Upper lobe of left lung (tissue), 6 donors: ENCODE data around the gene SAA2. TPM values are rescaled to one million over a fixed set of nuclear protein-coding genes. Genes with fewer than 3 reads are reported as not detected.
"Not testable (repeated sequence)": the region's sequence is repeated elsewhere in the genome, so short reads cannot be mapped to it uniquely, and the experiment has no call there.

Experiments
- ATAC-seq, 2 donors: fragments of 200-7000 bp; cut with Tn5 transposase; one replicate each; pipeline ENCODE4 v1.9.1; 2022; ENCODE audit warnings: mild to moderate bottlenecking in 2 of 2, moderate library complexity in 2 of 2; ENCODE audit not compliant: low FRiP score in 2 of 2
- DNase-seq, 2 donors: peaks; one replicate each; pipeline ENCODE4 v3.0.0-alpha.2; 2019 to 2020
- H3K27ac ChIP-seq, 4 donors: fragments of 200-600 bp; sonication (generic); one replicate each; pipeline ENCODE4 v1.5.1; 2016 to 2019
- H3K27me3 ChIP-seq, 4 donors: fragments of 200-600 bp; sonication (generic); one replicate each; pipeline ENCODE4 v1.5.1; 2017 to 2019
- H3K36me3 ChIP-seq, 4 donors: fragments of 200-600 bp; sonication (generic); one replicate each; pipeline ENCODE4 v1.5.1; 2016 to 2019
- H3K4me1 ChIP-seq, 4 donors: fragments of 200-600 bp; sonication (generic); one replicate each; pipeline ENCODE4 v1.5.1; 2018 to 2019
- H3K4me3 ChIP-seq, 4 donors: fragments of 200-600 bp; sonication (generic); one replicate each; pipeline ENCODE4 v1.5.1; 2017 to 2019; ENCODE audit warnings: mild to moderate bottlenecking in 2 of 4, moderate library complexity in 1 of 4
- H3K9me3 ChIP-seq, 4 donors: fragments of 200-600 bp; sonication (generic); one replicate each; pipeline ENCODE4 v1.5.1; 2018 to 2019
- EP300 ChIP-seq, 4 donors: sonication (generic); formaldehyde crosslinking; IDR thresholded peaks; one replicate each; pipeline ENCODE4 v1.5.1; 2017; ENCODE audit warnings: antibody characterized with exemption in 4 of 4, control low read depth in 2 of 4
- POLR2A ChIP-seq, 4 donors: fragments of 450-650 bp; IDR thresholded peaks; one replicate each; pipeline ENCODE4 v1.5.1; 2016 to 2017; ENCODE audit warnings: antibody characterized with exemption in 4 of 4, mild to moderate bottlenecking in 2 of 4
- POLR2AphosphoS5 ChIP-seq, 2 donors: sonication (generic); formaldehyde crosslinking; IDR thresholded peaks; one replicate each; pipeline ENCODE4 v1.5.1; 2017; ENCODE audit warnings: antibody characterized with exemption in 2 of 2
- WGBS, 2 donors: methylation state at CpG; one replicate each; pipeline ENCODE4 v1.1.5; 2017 to 2018; 5-methylcytosine and 5-hydroxymethylcytosine counted together
- total RNA-seq, 6 donors: library from RNA; depleted of rRNA in 4 of 6; stranded (reverse); fragments of >200 nt in 4 of 6; gene quantifications; one replicate each; pipeline versions ENCODE4 v1.1.0 to v1.2.1, GENCODE V29; 2016 to 2021
- TF ChIP-seq, protein P1 (sequence below), 6 experiments: fragments of 450-650 bp in 4 of 6; fragments of 200-600 bp in 2 of 6; sonication (generic) in 2 of 6; IDR thresholded peaks; one replicate each; pipeline ENCODE4 v1.5.1; 2016 to 2019; ENCODE audit warnings: antibody characterized with exemption in 6 of 6
- donor health status: DM: no; HTN: no; CAD: no; lungs with moderate emphysema.
- donor health status: DM: no; HTN: yes; CAD: no; lungs with severe emphysema.

Gene SAA2
- total RNA-seq, 6 donors from 2014 or later, result 2.0 to 50.3 (median 11.7) TPM; not detected in 1

DNA sequence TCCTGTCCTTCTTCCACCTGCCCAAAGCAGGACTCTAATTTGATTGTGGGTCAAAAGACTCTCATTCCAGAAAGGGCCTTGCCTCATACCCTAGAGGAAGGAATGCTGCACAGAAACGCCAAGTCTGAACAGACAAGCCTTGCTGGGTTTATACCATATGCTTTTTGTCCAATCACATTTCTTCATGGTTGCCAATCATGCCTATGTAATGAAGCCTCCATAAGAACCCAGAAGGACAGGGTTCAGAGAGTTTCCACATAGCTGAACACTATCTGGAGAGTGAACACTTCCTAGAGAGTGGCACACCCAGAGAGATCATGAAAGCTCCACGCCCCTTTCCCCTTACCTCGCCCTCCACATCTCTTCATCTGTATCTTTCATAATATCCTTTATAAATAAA lies 4.8 kb upstream of the SAA2 start:
- no peaks in the 10 kb centered on the region for H3K27me3 ChIP-seq
- no peaks in the 10 kb centered on the region for H3K36me3 ChIP-seq
- DNase-seq (no peak), ATAC-seq (no peak)
- no peak for TF ChIP-seq EP300 (IDR thresholded peaks at IDR 0.05)
- no peak overlapping the region for H3K27ac ChIP-seq
- no peak overlapping the region for H3K4me3 ChIP-seq
- WGBS, 2 donors, result 68 to 79% methylated on average over 3 of the region's 3 CpGs
- no peaks in the 10 kb centered on the region for H3K9me3 ChIP-seq
- no peaks in the 10 kb centered on the region for H3K4me1 ChIP-seq

DNA sequence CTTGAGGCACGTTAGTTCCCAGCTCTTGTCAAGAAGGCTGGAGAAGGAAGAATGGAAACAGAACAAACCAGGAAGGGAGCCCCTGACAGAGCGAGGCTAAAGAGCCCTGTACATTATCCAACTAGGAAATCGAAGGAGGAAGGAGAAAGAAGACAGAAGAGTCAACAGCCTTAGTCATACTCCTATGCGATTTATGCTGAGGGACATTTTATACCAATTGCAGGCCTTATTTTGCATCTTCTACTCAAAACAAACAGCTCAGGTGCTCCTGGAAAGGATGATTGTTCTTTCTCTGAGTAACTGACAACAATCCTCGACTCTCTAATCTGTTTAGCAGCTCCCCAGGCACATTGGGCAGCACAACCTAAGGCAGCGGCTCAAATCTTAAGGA lies 1.3 kb downstream of the SAA2 start:
- not testable (repeated sequence) for H3K27me3 ChIP-seq, H3K9me3 ChIP-seq, DNase-seq, H3K4me3 ChIP-seq, H3K27ac ChIP-seq, H3K36me3 ChIP-seq, ATAC-seq, H3K4me1 ChIP-seq
- WGBS, 2 donors, result 38 to 63% methylated on average over 1 to 2 of the region's 6 CpGs

DNA sequence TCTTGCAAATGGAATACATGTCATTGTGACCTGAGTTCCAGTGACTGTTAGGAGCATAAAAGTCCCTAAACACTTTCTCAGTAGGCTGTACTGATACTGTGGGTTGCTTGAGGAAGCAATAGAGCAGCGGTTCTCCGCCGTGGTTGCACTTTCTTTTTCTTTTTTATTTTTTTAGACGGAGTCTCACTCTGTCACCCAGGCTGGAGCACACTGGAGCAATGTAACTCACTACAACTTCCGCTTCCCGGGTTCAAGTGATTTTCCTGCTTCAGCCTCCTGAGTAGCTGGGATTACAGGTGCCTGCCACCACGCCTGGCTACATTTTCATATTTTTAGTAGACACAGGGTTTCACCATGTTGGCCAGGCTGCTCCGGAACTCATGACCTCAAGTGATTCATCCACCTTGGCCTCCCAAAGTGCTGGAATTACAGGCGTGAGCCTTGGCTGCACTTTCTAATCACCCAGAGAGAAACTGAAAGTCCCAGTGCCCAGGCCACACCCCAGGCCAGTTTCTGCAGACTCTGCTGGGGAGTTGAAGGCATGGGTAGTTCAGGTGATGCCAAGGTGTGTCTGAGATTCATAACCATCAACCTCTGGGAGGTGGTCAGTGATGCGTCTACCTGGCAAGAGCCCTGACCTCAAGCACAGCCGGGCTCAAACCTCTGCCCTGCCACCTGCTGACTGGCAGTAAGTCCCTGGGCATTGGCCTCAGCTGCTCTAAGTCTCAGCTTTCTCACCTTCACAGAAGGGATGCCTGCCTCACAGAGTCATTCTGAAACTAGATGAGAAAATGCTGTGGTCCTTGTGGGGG lies 1.9 kb downstream of the SAA2 start:
- Histone ChIP-seq H3K27ac (peak overlapping the region in 1 of 4 donors; percentile 27), H3K4me3 (peak overlapping the region in 1 of 4 donors; percentile 12)
- H3K27me3 ChIP-seq, H3K4me1 ChIP-seq, H3K36me3 ChIP-seq, DNase-seq, H3K9me3 ChIP-seq: not testable (repeated sequence)
- ATAC-seq, result peak in 1 of 2 donors; percentile 23
- WGBS, 2 donors, result 63 to 65% methylated on average over 10 to 11 of the region's 11 CpGs

DNA sequence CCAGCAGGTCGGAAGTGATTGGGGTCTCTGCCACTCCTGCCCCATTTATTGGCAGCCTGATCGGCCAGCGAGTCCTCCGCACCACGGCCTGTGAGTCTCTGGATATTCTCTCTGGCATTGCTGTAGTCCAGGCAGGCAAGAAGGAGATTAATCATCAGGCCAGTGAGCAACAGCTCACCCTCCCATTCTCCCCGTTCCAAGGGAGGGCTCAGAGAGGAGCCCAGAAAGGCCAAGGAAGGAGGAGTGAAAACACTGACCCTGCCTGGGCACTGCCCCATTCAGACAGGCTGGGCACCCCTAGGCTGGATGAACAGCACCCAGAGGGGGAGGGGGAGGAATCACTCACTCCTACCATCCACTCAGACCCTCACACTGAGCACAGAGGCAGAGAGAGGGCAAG lies 3.1 kb downstream of the SAA2 start:
- DNase-seq, result no peak
- no peaks in the 10 kb centered on the region for H3K36me3 ChIP-seq
- WGBS, 2 donors, result 80 to 100% methylated on average over 2 to 6 of the region's 6 CpGs
- no peaks in the 10 kb centered on the region for H3K9me3 ChIP-seq
- H3K4me1 ChIP-seq, result no peaks in the 10 kb centered on the region
- H3K27ac ChIP-seq, result no peak overlapping the region
- no peaks in the 10 kb centered on the region for H3K27me3 ChIP-seq
- no peak for TF ChIP-seq EP300 (IDR thresholded peaks at IDR 0.05)
- TF ChIP-seq, protein P1, sequence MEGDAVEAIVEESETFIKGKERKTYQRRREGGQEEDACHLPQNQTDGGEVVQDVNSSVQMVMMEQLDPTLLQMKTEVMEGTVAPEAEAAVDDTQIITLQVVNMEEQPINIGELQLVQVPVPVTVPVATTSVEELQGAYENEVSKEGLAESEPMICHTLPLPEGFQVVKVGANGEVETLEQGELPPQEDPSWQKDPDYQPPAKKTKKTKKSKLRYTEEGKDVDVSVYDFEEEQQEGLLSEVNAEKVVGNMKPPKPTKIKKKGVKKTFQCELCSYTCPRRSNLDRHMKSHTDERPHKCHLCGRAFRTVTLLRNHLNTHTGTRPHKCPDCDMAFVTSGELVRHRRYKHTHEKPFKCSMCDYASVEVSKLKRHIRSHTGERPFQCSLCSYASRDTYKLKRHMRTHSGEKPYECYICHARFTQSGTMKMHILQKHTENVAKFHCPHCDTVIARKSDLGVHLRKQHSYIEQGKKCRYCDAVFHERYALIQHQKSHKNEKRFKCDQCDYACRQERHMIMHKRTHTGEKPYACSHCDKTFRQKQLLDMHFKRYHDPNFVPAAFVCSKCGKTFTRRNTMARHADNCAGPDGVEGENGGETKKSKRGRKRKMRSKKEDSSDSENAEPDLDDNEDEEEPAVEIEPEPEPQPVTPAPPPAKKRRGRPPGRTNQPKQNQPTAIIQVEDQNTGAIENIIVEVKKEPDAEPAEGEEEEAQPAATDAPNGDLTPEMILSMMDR (IDR thresholded peaks at IDR 0.05), result no peak
- no peak for TF ChIP-seq POLR2AphosphoS5 (IDR thresholded peaks at IDR 0.05)
- no peak for TF ChIP-seq POLR2A (IDR thresholded peaks at IDR 0.05)
- no peak overlapping the region for H3K4me3 ChIP-seq
- no peak for ATAC-seq

DNA sequence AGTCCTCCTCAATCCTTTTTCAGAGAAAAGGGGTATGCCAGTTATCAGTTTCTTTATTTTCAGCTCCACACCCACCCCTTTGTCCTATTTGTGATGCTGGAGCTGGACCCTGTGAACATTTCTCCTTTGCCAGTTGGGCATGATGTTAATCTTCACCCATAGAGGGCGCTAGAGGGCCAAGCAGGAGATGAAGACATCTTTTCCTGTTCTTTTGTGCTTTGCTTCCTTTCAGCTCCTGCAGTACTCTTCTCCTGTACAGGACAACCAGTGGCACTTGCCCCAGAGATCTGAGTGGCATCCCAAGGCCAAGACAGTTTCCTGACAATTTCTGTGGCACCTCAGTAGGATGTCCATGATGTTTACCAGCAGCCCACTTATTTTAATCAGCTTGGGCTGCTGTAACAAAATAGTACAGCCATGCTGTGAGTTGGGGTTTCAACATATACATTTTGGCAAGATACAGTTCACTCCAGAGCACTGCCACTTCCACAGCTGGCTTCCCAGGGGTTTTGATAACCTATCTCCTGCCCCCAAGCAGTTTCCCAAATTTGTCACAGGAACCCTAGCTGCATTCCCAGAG lies 4.6 kb downstream of the SAA2 start:
- H3K27ac ChIP-seq, result no peak overlapping the region
- WGBS, 2 donors, result 0 to 5% methylated on average over 1 of the region's 1 CpG
- no peaks in the 10 kb centered on the region for H3K9me3 ChIP-seq
- no peaks in the 10 kb centered on the region for H3K27me3 ChIP-seq
- ATAC-seq (peak in 1 of 2 donors; percentile 67), DNase-seq (peak in 1 of 2 donors; percentile 59)
- TF ChIP-seq POLR2AphosphoS5 (IDR thresholded peaks at IDR 0.05) (no peak), EP300 (IDR thresholded peaks at IDR 0.05) (no peak), POLR2A (IDR thresholded peaks at IDR 0.05) (no peak)
- TF ChIP-seq, protein P1 (IDR thresholded peaks at IDR 0.05), result peak; percentile 57 to 77 (median 70)
- H3K36me3 ChIP-seq, result no peaks in the 10 kb centered on the region
- no peak overlapping the region for H3K4me3 ChIP-seq
- no peaks in the 10 kb centered on the region for H3K4me1 ChIP-seq

DNA sequence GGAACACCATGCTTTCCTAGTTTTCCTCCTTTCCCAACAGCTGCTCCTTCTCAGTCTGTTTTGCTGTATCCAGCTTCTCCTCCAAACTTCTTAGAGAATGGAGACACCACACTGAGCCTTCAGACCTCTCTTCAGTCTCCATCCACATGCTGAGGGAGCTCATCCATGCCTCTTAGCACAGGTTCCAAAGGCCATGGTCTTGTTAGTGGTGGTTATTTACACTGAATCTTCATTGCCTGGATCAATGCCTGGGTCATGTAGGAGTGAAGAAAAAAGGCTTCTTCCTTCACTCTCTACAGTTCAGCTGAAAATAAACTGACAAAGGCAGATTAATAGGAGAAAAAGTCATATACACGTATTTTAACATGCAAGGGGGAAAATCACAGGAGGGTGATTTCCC lies 8.8 kb downstream of the SAA2 start:
- WGBS, 2 donors, result 77 to 79% methylated on average over 1 of the region's 1 CpG
- ATAC-seq (no peak), DNase-seq (no peak)
- Histone ChIP-seq H3K27ac (no peak overlapping the region), H3K4me3 (no peak overlapping the region), H3K36me3 (no peaks in the 10 kb centered on the region), H3K9me3 (no peaks in the 10 kb centered on the region), H3K4me1 (no peaks in the 10 kb centered on the region), H3K27me3 (no peaks in the 10 kb centered on the region)
- TF ChIP-seq, protein P1 (IDR thresholded peaks at IDR 0.05), result no peak
- no peak for TF ChIP-seq POLR2AphosphoS5 (IDR thresholded peaks at IDR 0.05)
- TF ChIP-seq EP300 (IDR thresholded peaks at IDR 0.05), result no peak
- TF ChIP-seq POLR2A (IDR thresholded peaks at IDR 0.05), result no peak
